Measurements from ENCODE around the gene SLC45A1. TPM values are rescaled to one million over a fixed set of nuclear protein-coding genes. Genes with fewer than 3 reads are reported as not detected.
A peak's percentile ranks its signal among the peaks of the same experiment; 100 is the strongest.

Gene SLC45A1
- total RNA-seq, 1 donor from 2014 or later, result 0.50 TPM

DNA sequence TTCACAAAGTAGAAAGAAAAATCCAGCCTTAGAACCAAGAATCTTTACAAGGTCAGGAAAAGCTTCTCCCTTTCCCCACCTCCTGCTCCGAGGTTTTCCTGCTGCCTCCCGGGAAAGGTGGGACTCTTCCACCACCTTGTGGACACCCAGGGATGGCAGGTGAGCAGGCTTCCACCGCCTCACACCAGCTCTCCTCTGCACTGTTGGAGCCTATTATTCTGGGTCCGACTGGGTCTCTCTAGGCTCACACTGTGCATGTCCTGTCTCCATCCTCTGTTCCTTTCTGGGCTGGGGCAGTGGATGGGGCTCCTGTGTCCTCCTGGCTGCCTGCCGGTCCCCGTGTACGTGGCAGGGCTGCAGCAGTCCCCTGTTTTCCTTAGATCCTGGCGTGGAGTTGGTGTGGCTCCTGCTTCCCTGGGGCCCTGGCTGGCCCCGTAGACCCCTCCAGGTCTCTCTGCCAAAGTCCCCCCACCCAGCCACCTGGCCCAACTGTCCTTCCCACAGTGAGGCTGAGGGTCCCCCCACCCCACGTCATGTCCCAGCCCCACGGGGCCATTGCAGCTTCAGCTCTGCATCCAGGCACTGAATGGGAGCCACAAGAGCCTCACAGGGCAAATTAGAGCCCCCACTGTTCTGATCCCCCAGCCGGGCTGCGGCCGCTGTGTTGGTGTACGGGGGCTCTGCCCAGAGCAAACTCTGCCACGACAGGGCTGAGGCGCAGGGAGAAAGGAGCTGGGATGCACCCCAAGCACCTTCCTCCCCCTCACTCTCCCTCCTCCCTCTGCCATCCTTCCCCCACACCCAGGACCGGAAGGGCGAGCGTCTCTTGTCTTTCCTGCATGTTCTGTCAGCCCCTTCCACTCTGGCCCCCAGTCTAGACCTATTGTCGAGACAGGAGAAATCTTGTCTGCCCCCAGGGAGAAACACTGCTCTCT is 3.3 kb upstream of the SLC45A1 start:
- peaks cover 32% of the 10 kb centered on the region for H3K27me3 Mint-ChIP-seq (ENCODE audit: low read depth)
- no peaks in the 10 kb centered on the region for H3K36me3 Mint-ChIP-seq (ENCODE audit: low read depth)
- no peaks in the 10 kb centered on the region for H3K9me3 Mint-ChIP-seq
- no peak for DNase-seq (ENCODE audit: low spot score)
- H3K4me3 Mint-ChIP-seq (ENCODE audit: low read depth), result no peak overlapping the region
- H3K27ac Mint-ChIP-seq, result no peak overlapping the region
- H3K4me1 Mint-ChIP-seq (ENCODE audit: low read depth), result peaks cover 12% of the 10 kb centered on the region
- intact Hi-C loops (cut with micrococcal nuclease), result no loop called here

DNA sequence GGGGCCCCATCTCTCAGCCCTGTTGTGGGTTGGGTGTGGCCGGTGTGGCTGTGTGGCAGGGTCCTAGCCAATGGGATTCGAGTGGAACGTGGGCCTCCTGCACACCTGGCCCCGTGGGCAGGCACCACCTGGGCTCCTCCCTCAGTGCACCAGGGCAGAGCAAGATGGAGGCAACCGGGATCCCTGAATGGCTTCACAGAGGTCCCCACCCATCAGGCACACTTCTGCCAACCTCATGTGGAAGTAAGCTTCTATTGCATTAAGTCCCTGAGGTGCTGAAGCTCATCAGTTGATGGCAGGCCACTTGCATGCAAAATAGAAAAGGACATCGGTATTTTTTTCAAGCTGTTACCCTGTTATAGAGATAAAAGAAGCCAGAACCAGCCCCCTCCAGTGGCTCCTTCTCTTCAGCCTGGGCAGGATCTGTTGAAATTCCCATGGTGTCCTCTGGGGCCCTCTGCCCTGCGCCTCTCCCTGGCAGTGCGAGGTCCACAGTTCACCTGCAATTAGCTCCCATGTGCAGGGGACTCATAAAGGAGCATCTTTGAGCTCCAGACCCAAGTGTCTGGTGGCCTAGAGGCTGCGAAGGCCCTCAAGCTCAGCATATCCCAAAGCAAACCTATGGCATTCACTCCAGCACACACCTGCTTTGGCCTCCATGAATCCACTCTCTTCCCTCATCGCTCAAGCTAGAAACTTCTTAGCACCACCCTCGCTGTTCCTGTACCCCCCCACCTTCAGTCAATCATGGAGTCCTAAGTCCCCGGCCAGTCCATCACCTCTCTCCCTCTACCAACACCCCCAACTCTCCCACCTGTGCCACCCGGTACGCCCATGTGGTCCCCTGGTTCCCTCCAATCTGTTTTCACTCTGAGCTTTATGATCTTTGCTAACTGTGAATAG is 2.1 kb upstream of the SLC45A1 start:
- H3K4me3 Mint-ChIP-seq (ENCODE audit: low read depth), result no peak overlapping the region
- DNase-seq (ENCODE audit: low spot score), result no peak
- H3K36me3 Mint-ChIP-seq (ENCODE audit: low read depth), result no peaks in the 10 kb centered on the region
- H3K9me3 Mint-ChIP-seq, result no peaks in the 10 kb centered on the region
- peaks cover 30% of the 10 kb centered on the region for H3K27me3 Mint-ChIP-seq (ENCODE audit: low read depth)
- H3K4me1 Mint-ChIP-seq (ENCODE audit: low read depth), result peaks cover 12% of the 10 kb centered on the region
- intact Hi-C loops (cut with micrococcal nuclease), result loop anchor here (1.0 kb wide), 1 partner anchor 290 kb away; the partner anchor contains the start of gene ERRFI1
- H3K27ac Mint-ChIP-seq, result no peak overlapping the region

DNA sequence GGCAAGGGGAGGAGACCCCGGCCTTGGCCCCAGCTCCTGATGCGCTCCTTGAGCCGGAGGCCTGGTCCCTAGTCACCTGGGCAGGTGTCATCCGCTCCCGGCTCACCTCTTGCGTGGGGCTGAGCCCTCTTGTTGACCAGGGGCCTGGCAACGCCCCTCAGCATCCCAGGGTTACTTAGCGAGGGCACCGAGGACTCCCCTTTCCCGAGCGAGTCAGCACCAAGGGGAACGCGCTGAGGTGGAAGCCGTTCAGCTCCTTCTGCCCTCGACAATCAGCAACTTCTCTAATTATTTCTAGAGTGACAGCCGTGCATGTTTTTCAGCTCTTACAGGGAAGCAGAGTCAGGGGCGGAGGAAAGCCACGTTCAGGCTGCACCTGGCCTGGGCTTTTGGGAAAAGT is 522 bp downstream of the SLC45A1 start:
- peaks cover 17% of the 10 kb centered on the region for H3K4me1 Mint-ChIP-seq (ENCODE audit: low read depth)
- peaks cover 27% of the 10 kb centered on the region for H3K27me3 Mint-ChIP-seq (ENCODE audit: low read depth)
- no peak for DNase-seq (ENCODE audit: low spot score)
- peaks cover 5% of the 10 kb centered on the region for H3K9me3 Mint-ChIP-seq
- peak overlapping the region; percentile 57 for H3K4me3 Mint-ChIP-seq (ENCODE audit: low read depth)
- intact Hi-C loops (cut with micrococcal nuclease), result no loop called here
- H3K36me3 Mint-ChIP-seq (ENCODE audit: low read depth), result no peaks in the 10 kb centered on the region
- H3K27ac Mint-ChIP-seq, result no peak overlapping the region

DNA sequence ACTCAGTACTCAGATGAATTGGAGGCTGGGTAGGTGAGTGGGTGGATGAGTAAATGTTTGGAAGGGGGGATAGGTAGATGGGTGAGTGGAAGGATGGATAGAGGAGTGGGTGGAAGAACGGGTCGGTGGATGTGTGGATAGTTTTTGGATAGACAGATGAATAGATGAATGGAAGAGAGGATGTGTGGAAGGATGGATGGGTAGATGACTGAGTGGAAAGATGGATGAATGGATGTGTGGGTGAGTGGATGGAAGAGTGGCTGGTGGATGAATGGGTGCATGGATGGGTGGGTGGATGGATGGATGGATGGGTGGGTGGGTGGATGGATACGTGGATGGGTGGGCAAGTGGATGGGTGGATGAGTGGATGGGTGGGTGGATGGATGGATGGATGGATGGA is 3.7 kb downstream of the SLC45A1 start:
- no peak overlapping the region for H3K27ac Mint-ChIP-seq
- H3K36me3 Mint-ChIP-seq (ENCODE audit: low read depth), result no peaks in the 10 kb centered on the region
- H3K4me1 Mint-ChIP-seq (ENCODE audit: low read depth), result peaks cover 11% of the 10 kb centered on the region
- peaks cover 8% of the 10 kb centered on the region for H3K27me3 Mint-ChIP-seq (ENCODE audit: low read depth)
- intact Hi-C loops (cut with micrococcal nuclease), result no loop called here
- no peak for DNase-seq (ENCODE audit: low spot score)
- H3K4me3 Mint-ChIP-seq (ENCODE audit: low read depth), result no peak overlapping the region
- H3K9me3 Mint-ChIP-seq, result peaks cover 5% of the 10 kb centered on the region

DNA sequence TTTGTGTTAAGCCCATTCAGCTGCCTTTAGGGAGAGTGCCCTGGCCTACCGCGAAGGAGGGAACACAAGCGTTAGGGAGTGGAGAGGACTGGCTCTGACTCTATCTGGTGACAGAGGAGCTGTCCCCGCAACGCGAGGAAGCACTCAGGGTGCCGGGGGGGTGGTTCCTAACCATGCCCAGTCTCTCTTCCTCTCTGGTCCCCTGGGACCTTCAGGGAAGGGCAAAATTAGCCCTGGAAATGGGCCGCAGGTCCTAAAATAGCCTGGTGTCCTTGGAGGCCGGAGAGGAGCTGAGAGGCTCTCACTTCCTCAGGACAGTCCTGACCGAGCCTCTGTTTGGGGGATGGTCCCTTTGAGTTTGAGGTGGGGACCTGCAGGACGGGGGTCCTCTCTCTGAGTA is 5.8 kb downstream of the SLC45A1 start:
- Mint-ChIP-seq H3K9me3 (peaks cover 5% of the 10 kb centered on the region), H3K27me3 (ENCODE audit: low read depth) (peaks cover 3% of the 10 kb centered on the region), H3K27ac (no peak overlapping the region), H3K4me3 (ENCODE audit: low read depth) (no peak overlapping the region), H3K4me1 (ENCODE audit: low read depth) (peaks cover 6% of the 10 kb centered on the region), H3K36me3 (ENCODE audit: low read depth) (no peaks in the 10 kb centered on the region)
- no peak for DNase-seq (ENCODE audit: low spot score)
- intact Hi-C loops (cut with micrococcal nuclease), result no loop called here

DNA sequence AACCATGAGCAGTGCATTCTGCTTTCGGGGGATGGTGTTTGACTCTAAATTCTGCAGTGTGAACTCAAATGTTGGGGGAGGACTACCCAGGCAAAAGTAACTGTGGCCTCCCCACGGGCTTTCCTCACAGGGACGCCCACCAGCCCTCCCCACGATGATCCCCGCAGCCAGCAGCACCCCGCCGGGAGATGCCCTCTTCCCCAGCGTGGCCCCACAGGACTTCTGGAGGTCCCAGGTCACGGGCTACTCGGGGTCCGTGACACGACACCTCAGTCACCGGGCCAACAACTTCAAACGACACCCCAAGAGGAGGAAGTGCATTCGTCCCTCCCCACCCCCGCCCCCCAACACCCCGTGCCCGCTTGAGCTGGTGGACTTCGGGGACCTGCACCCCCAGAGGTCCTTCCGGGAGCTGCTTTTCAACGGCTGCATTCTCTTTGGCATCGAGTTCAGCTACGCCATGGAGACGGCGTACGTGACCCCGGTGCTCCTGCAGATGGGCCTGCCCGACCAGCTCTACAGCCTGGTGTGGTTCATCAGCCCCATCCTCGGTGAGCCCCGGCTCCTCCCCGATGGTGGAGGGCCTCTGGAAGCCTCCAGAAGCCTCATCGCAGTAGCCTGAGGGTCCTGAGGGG is 6.4 kb downstream of the SLC45A1 start:
- no peak overlapping the region for H3K27ac Mint-ChIP-seq
- no peaks in the 10 kb centered on the region for H3K36me3 Mint-ChIP-seq (ENCODE audit: low read depth)
- intact Hi-C loops (cut with micrococcal nuclease), result no loop called here
- DNase-seq (ENCODE audit: low spot score), result no peak
- peaks cover 5% of the 10 kb centered on the region for H3K4me1 Mint-ChIP-seq (ENCODE audit: low read depth)
- no peak overlapping the region for H3K4me3 Mint-ChIP-seq (ENCODE audit: low read depth)
- H3K9me3 Mint-ChIP-seq, result peaks cover 5% of the 10 kb centered on the region
- peaks cover 2% of the 10 kb centered on the region for H3K27me3 Mint-ChIP-seq (ENCODE audit: low read depth)

DNA sequence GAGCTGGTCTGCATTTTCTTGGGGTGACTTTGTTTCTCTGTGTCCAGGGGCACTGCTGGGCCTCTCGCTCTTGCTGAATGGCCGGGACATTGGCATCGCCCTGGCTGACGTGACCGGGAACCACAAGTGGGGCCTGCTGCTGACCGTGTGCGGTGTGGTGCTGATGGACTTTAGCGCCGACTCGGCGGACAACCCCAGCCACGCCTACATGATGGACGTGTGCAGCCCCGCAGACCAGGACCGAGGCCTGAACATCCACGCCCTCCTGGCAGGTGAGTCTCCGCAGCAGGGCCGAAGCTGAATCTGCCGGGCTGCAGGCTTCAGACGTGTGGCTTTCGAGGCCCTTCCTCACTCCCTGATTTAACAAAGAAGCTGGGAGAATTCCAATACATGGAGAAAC is 7.9 kb downstream of the SLC45A1 start:
- no peak for DNase-seq (ENCODE audit: low spot score)
- Mint-ChIP-seq H3K27me3 (ENCODE audit: low read depth) (no peaks in the 10 kb centered on the region), H3K27ac (no peak overlapping the region), H3K36me3 (ENCODE audit: low read depth) (no peaks in the 10 kb centered on the region), H3K4me3 (ENCODE audit: low read depth) (no peak overlapping the region), H3K4me1 (ENCODE audit: low read depth) (peaks cover 5% of the 10 kb centered on the region), H3K9me3 (peaks cover 5% of the 10 kb centered on the region)
- intact Hi-C loops (cut with micrococcal nuclease), result no loop called here

DNA sequence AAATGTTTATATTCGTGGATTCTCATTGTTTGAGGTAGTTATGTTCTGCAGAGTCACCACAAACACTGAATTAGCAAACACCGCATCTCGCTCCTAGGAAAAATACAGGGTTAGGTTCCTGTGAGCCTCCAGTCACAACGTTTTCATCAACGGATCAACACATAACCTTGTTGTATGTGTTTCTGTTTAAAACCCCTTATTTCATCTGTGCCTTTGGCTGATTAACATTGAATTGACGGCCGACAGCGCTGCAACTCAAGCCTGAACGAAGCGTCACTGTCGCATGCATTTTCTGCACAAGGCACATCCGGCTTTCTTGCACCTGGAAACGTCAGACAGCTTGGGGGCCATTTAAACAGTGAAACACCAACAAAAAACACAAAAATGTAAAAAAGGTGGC is 8.4 kb downstream of the SLC45A1 start:
- H3K27me3 Mint-ChIP-seq (ENCODE audit: low read depth), result no peaks in the 10 kb centered on the region
- no peak overlapping the region for H3K4me3 Mint-ChIP-seq (ENCODE audit: low read depth)
- intact Hi-C loops (cut with micrococcal nuclease), result no loop called here
- no peak for DNase-seq (ENCODE audit: low spot score)
- no peak overlapping the region for H3K27ac Mint-ChIP-seq
- peaks cover 5% of the 10 kb centered on the region for H3K9me3 Mint-ChIP-seq
- peaks cover 4% of the 10 kb centered on the region for H3K4me1 Mint-ChIP-seq (ENCODE audit: low read depth)
- H3K36me3 Mint-ChIP-seq (ENCODE audit: low read depth), result no peaks in the 10 kb centered on the region

DNA sequence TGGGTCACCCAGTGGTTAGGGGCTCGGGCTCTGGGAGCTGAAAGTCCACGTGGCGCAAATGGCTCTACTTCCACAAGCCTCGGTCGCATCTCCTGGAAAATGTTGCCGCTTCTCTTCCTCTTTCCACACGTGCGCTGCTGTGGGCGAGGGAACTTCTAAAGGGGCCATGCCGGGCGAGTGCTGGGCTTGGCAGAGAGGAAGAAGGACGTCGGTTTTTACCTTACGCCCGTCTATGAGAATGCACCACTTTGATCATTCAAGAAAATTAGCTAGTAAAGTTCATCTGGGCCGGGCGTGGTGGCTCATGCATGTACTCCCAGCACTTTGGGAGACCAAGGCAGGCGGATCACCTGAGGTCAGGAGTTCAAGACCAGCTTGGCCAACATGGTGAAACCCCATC is 10.4 kb downstream of the SLC45A1 start:
- no peaks in the 10 kb centered on the region for H3K9me3 Mint-ChIP-seq

DNA sequence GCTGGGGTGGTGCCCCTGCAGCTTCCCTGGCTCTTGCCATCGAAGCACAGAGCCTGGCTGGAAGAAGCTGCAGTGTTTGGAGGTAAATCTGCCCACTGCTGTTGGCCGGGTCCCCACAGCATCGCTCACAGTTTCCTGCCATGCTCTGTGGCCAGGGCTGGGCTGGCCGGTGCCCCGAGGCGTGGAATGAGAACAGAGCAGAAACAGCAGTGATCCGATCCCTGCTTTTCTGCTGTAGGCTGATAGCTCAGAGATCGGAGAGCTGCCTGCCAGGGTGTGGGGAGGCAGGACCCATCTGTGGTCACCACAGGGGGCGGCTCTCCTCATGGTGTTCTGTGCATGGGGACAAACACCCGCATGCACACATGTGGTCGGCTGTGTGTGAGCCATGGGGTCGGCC is 11.5 kb downstream of the SLC45A1 start:
- Mint-ChIP-seq H3K4me1 (ENCODE audit: low read depth) (no peaks in the 10 kb centered on the region), H3K4me3 (ENCODE audit: low read depth) (no peak overlapping the region), H3K27me3 (ENCODE audit: low read depth) (no peaks in the 10 kb centered on the region), H3K9me3 (no peaks in the 10 kb centered on the region), H3K36me3 (ENCODE audit: low read depth) (no peaks in the 10 kb centered on the region), H3K27ac (no peak overlapping the region)
- intact Hi-C loops (cut with micrococcal nuclease), result no loop called here
- no peak for DNase-seq (ENCODE audit: low spot score)

More for the DNA sequence above, 10.4 kb downstream of the SLC45A1 start:
- H3K4me1 Mint-ChIP-seq (ENCODE audit: low read depth), result no peaks in the 10 kb centered on the region
- H3K4me3 Mint-ChIP-seq (ENCODE audit: low read depth), result no peak overlapping the region
- H3K36me3 Mint-ChIP-seq (ENCODE audit: low read depth), result no peaks in the 10 kb centered on the region
- intact Hi-C loops (cut with micrococcal nuclease), result no loop called here
- no peak for DNase-seq (ENCODE audit: low spot score)
- no peak overlapping the region for H3K27ac Mint-ChIP-seq
- H3K27me3 Mint-ChIP-seq (ENCODE audit: low read depth), result no peaks in the 10 kb centered on the region

DNA sequence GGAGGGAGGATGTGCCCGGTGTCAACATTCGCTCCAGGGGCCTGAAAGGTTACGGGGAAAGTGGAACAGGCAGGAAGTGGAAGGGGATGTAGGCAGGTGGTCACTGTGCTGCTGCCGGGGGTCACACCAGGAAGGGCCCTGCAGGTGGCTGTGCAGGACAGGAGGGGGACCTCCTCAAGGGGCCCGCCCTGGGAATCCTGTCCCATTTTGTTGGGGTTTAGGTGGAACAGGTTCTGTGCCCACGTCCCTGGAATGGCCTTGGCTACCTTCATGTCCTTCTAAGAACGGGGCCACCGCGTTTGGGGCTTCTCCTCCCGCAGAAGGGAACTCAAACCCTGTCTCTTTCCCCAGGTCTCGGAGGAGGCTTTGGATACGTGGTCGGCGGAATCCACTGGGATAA is 11.9 kb downstream of the SLC45A1 start:
- Mint-ChIP-seq H3K4me3 (ENCODE audit: low read depth) (no peak overlapping the region), H3K9me3 (no peaks in the 10 kb centered on the region), H3K36me3 (ENCODE audit: low read depth) (no peaks in the 10 kb centered on the region), H3K27ac (no peak overlapping the region), H3K27me3 (ENCODE audit: low read depth) (no peaks in the 10 kb centered on the region), H3K4me1 (ENCODE audit: low read depth) (no peaks in the 10 kb centered on the region)
- DNase-seq (ENCODE audit: low spot score), result no peak
- intact Hi-C loops (cut with micrococcal nuclease), result no loop called here

DNA sequence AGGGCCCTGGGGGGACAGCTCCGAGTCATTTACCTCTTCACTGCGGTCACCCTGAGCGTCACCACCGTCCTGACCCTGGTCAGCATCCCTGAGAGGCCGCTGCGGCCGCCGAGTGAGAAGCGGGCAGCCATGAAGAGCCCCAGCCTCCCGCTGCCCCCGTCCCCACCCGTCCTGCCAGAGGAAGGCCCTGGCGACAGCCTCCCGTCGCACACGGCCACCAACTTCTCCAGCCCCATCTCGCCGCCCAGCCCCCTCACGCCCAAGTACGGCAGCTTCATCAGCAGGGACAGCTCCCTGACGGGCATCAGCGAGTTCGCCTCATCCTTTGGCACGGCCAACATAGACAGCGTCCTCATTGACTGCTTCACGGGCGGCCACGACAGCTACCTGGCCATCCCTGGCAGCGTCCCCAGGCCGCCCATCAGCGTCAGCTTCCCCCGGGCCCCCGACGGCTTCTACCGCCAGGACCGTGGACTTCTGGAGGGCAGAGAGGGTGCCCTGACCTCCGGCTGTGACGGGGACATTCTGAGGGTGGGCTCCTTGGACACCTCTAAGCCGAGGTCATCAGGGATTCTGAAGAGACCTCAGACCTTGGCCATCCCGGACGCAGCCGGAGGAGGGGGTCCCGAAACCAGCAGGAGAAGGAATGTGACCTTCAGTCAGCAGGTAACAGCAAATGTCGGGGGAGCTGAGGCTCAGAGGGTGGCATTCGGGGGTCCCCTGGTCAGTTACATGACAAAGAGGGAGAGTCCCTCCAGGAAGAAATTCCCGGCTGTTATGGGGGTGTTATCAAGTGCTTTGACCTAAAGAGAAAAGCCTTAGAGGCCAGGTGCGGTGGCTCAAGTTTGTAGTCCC is 12.6 kb downstream of the SLC45A1 start:
- intact Hi-C loops (cut with micrococcal nuclease), result no loop called here
- no peak for DNase-seq (ENCODE audit: low spot score)
- Mint-ChIP-seq H3K36me3 (ENCODE audit: low read depth) (no peaks in the 10 kb centered on the region), H3K4me1 (ENCODE audit: low read depth) (no peaks in the 10 kb centered on the region), H3K4me3 (ENCODE audit: low read depth) (no peak overlapping the region), H3K9me3 (no peaks in the 10 kb centered on the region), H3K27me3 (ENCODE audit: low read depth) (no peaks in the 10 kb centered on the region), H3K27ac (no peak overlapping the region)
